Measurements from ENCODE around the gene STK4. TPM values are rescaled to one million over a fixed set of nuclear protein-coding genes. Genes with fewer than 3 reads are reported as not detected.

STK4 gene
- total RNA-seq, 1 donor = 35.8 TPM

DNA sequence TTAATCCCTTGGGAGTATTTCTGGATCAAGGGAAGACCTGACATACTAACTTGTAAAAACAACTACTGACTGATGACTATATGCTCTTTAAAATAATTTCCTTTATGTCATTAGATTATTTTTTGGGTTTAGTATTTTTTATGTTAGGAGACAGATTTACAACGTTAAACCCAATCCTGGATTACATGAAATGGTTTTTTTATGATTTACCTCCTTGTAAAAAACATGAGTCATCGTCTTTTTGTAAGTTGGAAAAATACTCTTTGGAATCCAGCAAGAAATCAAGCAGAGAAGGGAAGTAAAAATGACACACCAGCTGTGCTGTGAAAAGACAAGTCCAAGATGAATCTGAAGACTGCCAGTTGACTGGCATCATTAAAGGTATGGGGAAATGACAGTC, 6.7 kb downstream of the STK4 start:
- peak; percentile 92 for DNase-seq (ENCODE audit: low read depth)
- H3K4me3 ChIP-seq (ENCODE audit: low read depth, low read length) = no peak overlapping the region
- TF ChIP-seq CTCF (IDR thresholded peaks at IDR 0.05; ENCODE audit: insufficient read depth, low read depth, low read length) = no peak

- H3K4me3 ChIP-seq (ENCODE audit: low read depth, low read length) = no peak overlapping the region
- DNase-seq (ENCODE audit: low read depth) = no peak
- no peak for TF ChIP-seq CTCF (IDR thresholded peaks at IDR 0.05; ENCODE audit: insufficient read depth, low read depth, low read length)
Observed at GRCh38 chr20:44976698-44977097, 10.4 kb downstream of the STK4 start.

DNA sequence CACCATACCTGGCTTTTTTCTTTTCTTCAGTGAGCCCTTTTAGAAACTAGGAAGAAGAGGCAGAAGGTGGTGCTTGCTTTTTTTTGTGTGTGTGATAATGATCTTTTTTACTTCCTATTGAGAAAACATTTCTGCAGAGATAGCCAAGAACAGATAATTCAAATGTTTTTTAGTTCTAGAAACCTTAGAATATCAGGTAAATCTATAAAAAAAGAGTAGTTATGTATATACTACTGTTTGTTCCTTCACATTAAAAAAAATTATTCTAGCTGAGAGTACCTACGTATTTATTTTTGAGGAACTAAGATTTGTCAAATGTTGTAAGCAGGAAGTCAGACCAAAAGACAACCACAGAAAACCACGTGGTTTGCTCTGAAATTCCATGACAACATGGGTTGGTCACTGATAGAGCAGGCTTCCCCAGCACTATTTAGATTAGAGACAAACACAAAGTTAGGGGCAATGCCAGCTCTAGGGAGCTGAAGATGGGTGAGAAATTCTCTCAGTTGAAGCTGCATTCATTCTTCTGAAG, 12.8 kb downstream of the STK4 start:
- H3K4me3 ChIP-seq (ENCODE audit: low read depth, low read length) = no peak overlapping the region
- DNase-seq (ENCODE audit: low read depth) = peak; percentile 71
- no peak for TF ChIP-seq CTCF (IDR thresholded peaks at IDR 0.05; ENCODE audit: insufficient read depth, low read depth, low read length)

GRCh38 chr20:44981736-44982406, 15.6 kb downstream of the STK4 start:
- no peak for DNase-seq (ENCODE audit: low read depth)
- no peak overlapping the region for H3K4me3 ChIP-seq (ENCODE audit: low read depth, low read length)
- TF ChIP-seq CTCF (IDR thresholded peaks at IDR 0.05; ENCODE audit: insufficient read depth, low read depth, low read length) = no peak

DNA sequence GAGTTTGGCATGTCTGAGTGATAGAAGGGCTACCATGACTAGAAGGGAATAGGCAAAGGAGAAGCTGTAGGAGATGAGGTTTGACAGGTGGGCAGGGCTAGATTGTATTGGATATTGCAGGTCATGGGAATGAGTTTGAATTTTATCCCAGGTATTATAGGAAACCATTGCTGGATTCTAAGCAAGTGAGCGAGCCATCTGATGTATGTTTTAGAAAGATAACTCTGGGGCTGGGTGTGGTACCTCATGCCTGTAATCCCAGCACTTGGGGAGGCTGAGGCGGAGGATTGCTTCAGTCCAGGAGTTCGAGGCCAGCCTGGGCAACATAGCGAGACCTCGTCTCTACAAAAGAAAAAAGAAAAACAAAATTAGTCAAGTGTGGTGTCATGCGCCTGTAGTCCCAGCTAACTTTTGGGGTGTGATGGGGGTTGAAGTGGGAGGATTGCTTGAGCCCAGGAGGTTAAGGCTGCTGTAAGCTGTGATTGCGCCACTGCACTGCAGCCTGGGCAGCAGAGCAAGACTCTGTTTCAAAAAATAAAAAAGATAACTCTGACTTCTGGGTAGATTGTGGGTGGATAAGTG, 16.9 kb downstream of the STK4 start:
- no peak for TF ChIP-seq CTCF (IDR thresholded peaks at IDR 0.05; ENCODE audit: insufficient read depth, low read depth, low read length)
- DNase-seq (ENCODE audit: low read depth) = no peak
- no peak overlapping the region for H3K4me3 ChIP-seq (ENCODE audit: low read depth, low read length)

- no peak overlapping the region for H3K4me3 ChIP-seq (ENCODE audit: low read depth, low read length)
- no peak for TF ChIP-seq CTCF (IDR thresholded peaks at IDR 0.05; ENCODE audit: insufficient read depth, low read depth, low read length)
- DNase-seq (ENCODE audit: low read depth) = no peak
Observed at GRCh38 chr20:44988631-44989171, 22.4 kb downstream of the STK4 start.
